A549 (cell line): ENCODE data around the gene NSD2. TPM values are rescaled to one million over a fixed set of nuclear protein-coding genes. Genes with fewer than 3 reads are reported as not detected.

Experiments used
- ATAC-seq, 2 experiments: fragments of 200-7000 bp in 1 of 2; fragments of >200 bp in 1 of 2; cut with Nextera tagmentation in 1 of 2; cut with Tn5 transposase in 1 of 2; 3 replicates each; pipeline versions ENCODE4 v1.8.0 to v1.9.1; 2018 to 2020; ENCODE audit warnings: mild to moderate bottlenecking in 1 of 2, moderate library complexity in 1 of 2
- CTCF ChIA-PET: fragments of 300-600 bp; sonication (Branson Sonifier 250); formaldehyde crosslinking; extraction: SDS; loops from one replicate; lab custom pipeline; 2021; ENCODE audit warnings: antibody characterized with exemption, inconsistent platforms; lab: Yijun Ruan, JAX
- POLR2A ChIA-PET: fragments of 350-600 bp; formaldehyde crosslinking; extraction: SDS; loops from one replicate; lab custom pipeline; 2021; ENCODE audit warnings: antibody characterized with exemption, inconsistent platforms; lab: Yijun Ruan, JAX
- DNase-seq, 2 experiments: peaks; one replicate each; pipeline versions ENCODE4 v3.0.0 to v3.0.0-alpha.2; 2011 to 2016; ENCODE audit warnings: low read depth in 1 of 2, low spot score in 1 of 2
- FAIRE-seq: peaks from 2 replicates; lab custom pipeline; 2011; peaks lifted over from hg19 to GRCh38; lab: Jason Lieb, UNC
- H3K27ac ChIP-seq, 2 experiments: fragments of >200 bp; sonication (Bioruptor Twin); formaldehyde crosslinking; 3 replicates each; pipeline ENCODE4 v1.5.1; 2016 to 2017
- H3K4me1 ChIP-seq: fragments of >200 bp; sonication (Bioruptor Twin); formaldehyde crosslinking; 3 replicates; pipeline ENCODE4 v1.6.1; 2016
- H3K4me2 ChIP-seq: fragments of >200 bp; sonication (Bioruptor Twin); formaldehyde crosslinking; 3 replicates; pipeline ENCODE4 v1.6.1; 2016
- H3K4me3 ChIP-seq: fragments of >200 bp; sonication (Bioruptor Twin); formaldehyde crosslinking; 3 replicates; pipeline ENCODE4 v1.5.1; 2016
- H3K9me3 ChIP-seq: fragments of >200 bp; sonication (Bioruptor Twin); formaldehyde crosslinking; 3 replicates; pipeline ENCODE4 v1.6.1; 2016
- BHLHE40 ChIP-seq: IDR thresholded peaks from 2 replicates; pipeline ENCODE4 v1.6.1; 2012; ENCODE audit warnings: low read depth, low read length, inconsistent platforms
- CBX8 ChIP-seq: fragments of 200-600 bp; sonication (generic); IDR thresholded peaks from 2 replicates; pipeline ENCODE4 v1.6.1; 2016
- CEBPB ChIP-seq, 2 experiments: fragments of >200 bp in 1 of 2; sonication (Bioruptor Twin) in 1 of 2; formaldehyde crosslinking in 1 of 2; IDR thresholded peaks; 2 replicates each; pipeline ENCODE4 v1.6.1; 2012 to 2016
- CHD4 ChIP-seq: fragments of 200-600 bp; sonication (generic); IDR thresholded peaks from 2 replicates; pipeline ENCODE4 v1.6.1; 2016; ENCODE audit warnings: antibody characterized with exemption, mild to moderate bottlenecking, borderline replicate concordance
- EHMT2 ChIP-seq: fragments of 200-600 bp; sonication (generic); IDR thresholded peaks from 2 replicates; pipeline ENCODE4 v1.6.1; 2016; ENCODE audit warnings: antibody characterized with exemption, low read depth, mild to moderate bottlenecking, moderate library complexity
- EP300 ChIP-seq, 2 experiments: fragments of >200 bp; sonication (Bioruptor Twin); formaldehyde crosslinking; IDR thresholded peaks; 2 replicates in 1 of 2; 3 replicates in 1 of 2; pipeline ENCODE4 v1.6.1; 2016 to 2017
- ESRRA ChIP-seq: fragments of 150-350 bp; IDR thresholded peaks from 2 replicates; pipeline ENCODE4 v1.6.1; 2014; ENCODE audit warnings: mild to moderate bottlenecking, low read length, borderline replicate concordance
- FOSL2 ChIP-seq, 2 experiments: fragments of 450-650 bp in 1 of 2; fragments of >200 bp in 1 of 2; sonication (Bioruptor Twin) in 1 of 2; formaldehyde crosslinking; IDR thresholded peaks; 2 replicates each; pipeline versions ENCODE4 v1.5.0 to v1.6.1; 2016 to 2020; ENCODE audit warnings: mild to moderate bottlenecking in 1 of 2, moderate library complexity in 1 of 2
- GATA3 ChIP-seq: IDR thresholded peaks from 2 replicates; pipeline ENCODE4 v1.6.1; 2012; ENCODE audit warnings: borderline replicate concordance
- HEYL ChIP-seq: fragments of 250-450 bp; sonication (Bioruptor Pico); IDR thresholded peaks from 2 replicates; pipeline ENCODE4 v1.8.0; 2021; ENCODE audit warnings: mild to moderate bottlenecking, moderate library complexity
- HOXA7 ChIP-seq: fragments of 250-450 bp; sonication (Bioruptor Pico); IDR thresholded peaks from 2 replicates; pipeline ENCODE4 v1.5.0; 2020; ENCODE audit warnings: mild to moderate bottlenecking, moderate library complexity
- HOXB13 ChIP-seq: fragments of 250-450 bp; sonication (Bioruptor Pico); IDR thresholded peaks from 2 replicates; pipeline ENCODE4 v1.5.0; 2020; ENCODE audit warnings: low read depth, mild to moderate bottlenecking, moderate library complexity
- HOXB5 ChIP-seq: fragments of 250-450 bp; sonication (Bioruptor Pico); IDR thresholded peaks from 2 replicates; pipeline ENCODE4 v1.5.0; 2020; ENCODE audit warnings: mild to moderate bottlenecking, moderate library complexity
- JUNB ChIP-seq: fragments of >200 bp; sonication (Bioruptor Twin); formaldehyde crosslinking; IDR thresholded peaks from 2 replicates; pipeline ENCODE4 v1.6.1; 2016
- MYC ChIP-seq: IDR thresholded peaks from 2 replicates; pipeline ENCODE4 v1.6.1; 2012; ENCODE audit warnings: mild to moderate bottlenecking, inconsistent platforms, low read length, improper control_type of control experiment, borderline replicate concordance
- NFE2L2 ChIP-seq: fragments of 150-350 bp; conservative IDR thresholded peaks from 2 replicates; pipeline ENCODE4 v1.6.1; 2014; ENCODE audit warnings: low read length
- NPAS2 ChIP-seq: fragments of 250-450 bp; sonication (Bioruptor Pico); IDR thresholded peaks from 2 replicates; pipeline ENCODE4 v1.8.0; 2022; ENCODE audit warnings: mild to moderate bottlenecking, moderate library complexity, borderline replicate concordance
- POLR2A ChIP-seq: IDR thresholded peaks from 2 replicates; pipeline ENCODE4 v1.6.1; 2012; ENCODE audit warnings: mild to moderate bottlenecking, low read length
- RFX5 ChIP-seq: fragments of 450-650 bp; IDR thresholded peaks from 2 replicates; pipeline ENCODE4 v1.7.1; 2014; ENCODE audit warnings: antibody characterized with exemption, mild to moderate bottlenecking, moderate library complexity
- SREBF2 ChIP-seq: fragments of 450-650 bp; IDR thresholded peaks from 2 replicates; pipeline ENCODE4 v1.6.1; 2014; ENCODE audit warnings: mild to moderate bottlenecking, moderate library complexity
- ZC3H11A ChIP-seq: fragments of 450-650 bp; IDR thresholded peaks from 2 replicates; pipeline ENCODE4 v1.6.1; 2014; ENCODE audit warnings: antibody characterized with exemption, mild to moderate bottlenecking
- ZFP36 ChIP-seq: fragments of 450-650 bp; IDR thresholded peaks from 2 replicates; pipeline ENCODE4 v1.6.1; 2014; ENCODE audit warnings: borderline replicate concordance; ENCODE audit not compliant: partially characterized antibody
- ZNF302 ChIP-seq: fragments of 250-450 bp; sonication (Bioruptor Pico); IDR thresholded peaks from 2 replicates; pipeline ENCODE4 v1.9.0; 2021; ENCODE audit warnings: inconsistent platforms, mild to moderate bottlenecking, moderate library complexity
- WGBS: methylation state at CpG from one replicate; pipeline ENCODE4 v1.1.6; 2017; ENCODE audit errors: missing lambda C conversion rate; 5-methylcytosine and 5-hydroxymethylcytosine counted together
- polyA plus RNA-seq, 4 experiments: library from polyadenylated mRNA; depleted of rRNA in 3 of 4; stranded (reverse); fragments of >200 nt; fragmentation: RNase III in 1 of 4; extraction: RNeasy Plus Mini Kit Qiagen cat#74134 plus additional on column Dnase treatment in 1 of 4; gene quantifications; 2 replicates in 3 of 4; 3 replicates in 1 of 4; pipeline ENCODE4 v1.2.3, GENCODE V29; 2011 to 2017
- TF ChIP-seq, protein P1 (sequence below): fragments of 450-650 bp; IDR thresholded peaks from 2 replicates; pipeline ENCODE4 v1.6.1; 2014; ENCODE audit warnings: antibody characterized with exemption
- TF ChIP-seq, protein P2 (sequence below): IDR thresholded peaks from 2 replicates; pipeline ENCODE4 v1.6.1; 2012; ENCODE audit warnings: low read depth, borderline replicate concordance
- TF ChIP-seq, protein P3 (sequence below): fragments of 250-450 bp; sonication (Bioruptor Pico); IDR thresholded peaks from 2 replicates; pipeline ENCODE4 v1.5.0; 2021; ENCODE audit warnings: mild to moderate bottlenecking, moderate library complexity, borderline replicate concordance
- TF ChIP-seq, protein P4 (sequence below): fragments of 150-350 bp; IDR thresholded peaks from 2 replicates; pipeline ENCODE4 v1.6.1; 2014; ENCODE audit warnings: low read depth, mild to moderate bottlenecking, low read length

NSD2 gene
- polyA plus RNA-seq, 2 of the 4 experiments (the other 2 are of a cell fraction): 43.8 to 49.3 TPM

DNA sequence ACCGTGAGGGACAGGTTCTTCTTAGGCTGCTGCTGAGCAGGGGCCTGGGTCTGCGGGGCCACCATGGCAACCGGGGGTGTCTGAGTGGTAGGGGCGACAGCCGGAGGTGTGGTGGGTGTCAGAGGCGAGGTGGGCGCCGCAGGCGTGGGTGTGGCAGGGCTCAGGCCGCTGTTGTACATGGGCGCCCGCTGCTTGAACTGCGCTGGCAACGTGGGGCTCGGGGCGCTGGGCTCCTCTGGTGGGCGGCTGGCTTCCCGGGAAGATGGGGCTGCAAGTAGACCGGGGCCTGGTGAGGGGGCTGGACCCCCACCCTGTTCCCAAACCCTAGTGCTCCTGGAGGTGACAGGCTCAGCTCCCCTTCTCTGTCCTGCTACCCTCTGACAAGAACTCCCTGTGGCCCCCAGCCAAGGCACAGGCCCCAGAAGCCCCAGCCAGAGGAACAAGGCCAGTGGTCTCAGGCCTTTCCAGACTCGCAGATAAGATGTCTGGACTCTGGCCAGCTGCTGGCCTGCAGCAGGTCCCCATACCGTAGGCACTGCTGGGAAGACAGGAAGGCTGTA is 112.7 kb downstream of the NSD2 start:
- FAIRE-seq: no peak
- DNase-seq: no peak
- TF ChIP-seq ZFP36 (no peak), FOSL2 (IDR thresholded peaks at IDR 0.05) (no peak), FOSL2 (CRISPR knock-in tag; IDR thresholded peaks at IDR 0.05) (no peak), MYC (no peak)
- H3K4me3 ChIP-seq: no peak overlapping the region
- no peaks in the 10 kb centered on the region for H3K9me3 ChIP-seq
- H3K4me2 ChIP-seq: no peak overlapping the region
- 92% methylated on average over 14 of the region's 21 CpGs for WGBS
- peaks cover 8% of the 10 kb centered on the region for H3K4me1 ChIP-seq
- ChIA-PET POLR2A (no interaction called here), CTCF (no interaction called here)
- no peak overlapping the region for H3K27ac ChIP-seq
- no peak; a peak in 2 of 6 replicates for ATAC-seq

DNA sequence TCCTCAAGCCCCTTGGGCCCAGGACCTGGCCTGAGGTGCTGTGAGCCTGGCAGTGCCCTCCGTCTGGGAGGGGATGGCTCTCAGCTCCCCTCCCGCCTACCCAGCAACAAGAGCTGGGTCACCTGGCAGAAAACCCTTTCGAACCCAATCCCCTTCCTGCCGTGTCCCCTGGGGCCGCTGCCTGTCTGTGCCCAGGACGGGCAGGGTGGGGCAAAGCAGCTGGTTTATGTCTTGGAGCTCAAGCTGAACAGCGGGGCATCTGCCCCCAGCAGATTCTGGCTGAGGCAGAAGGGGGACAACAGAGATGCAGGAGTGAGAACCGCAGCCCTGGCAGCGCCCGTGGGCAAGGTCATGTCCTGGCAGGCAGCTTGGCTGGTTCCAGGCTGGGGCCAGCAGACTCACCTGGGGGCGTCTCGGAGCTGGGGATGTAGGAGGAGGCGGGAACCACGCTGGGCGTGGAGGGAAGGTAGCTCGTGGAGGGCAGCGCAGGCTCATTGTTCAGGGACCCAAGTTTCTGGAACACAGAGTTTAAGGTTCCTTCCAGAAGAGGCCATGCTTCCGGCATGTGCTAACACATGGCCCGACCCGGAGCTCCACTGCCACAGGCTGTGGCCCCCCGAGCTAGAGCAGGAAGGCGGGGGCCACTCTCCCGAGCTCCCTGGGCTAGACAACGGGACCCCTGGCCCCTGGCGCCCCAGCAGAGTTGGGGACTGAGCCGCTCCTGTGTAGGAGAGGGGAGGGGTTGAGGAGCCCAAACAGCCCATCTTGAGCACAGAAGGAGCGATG is 113.4 kb downstream of the NSD2 start:
- ATAC-seq (peak in 1 of 2 experiments; percentile 8; a peak in 1 of 6 replicates), DNase-seq (no peak)
- Histone ChIP-seq H3K4me2 (no peak overlapping the region), H3K4me3 (no peak overlapping the region)
- POLR2A ChIA-PET: no interaction called here
- TF ChIP-seq NPAS2 (CRISPR knock-in tag): no peak
- no peak for TF ChIP-seq SREBF2
- TF ChIP-seq, protein P1, sequence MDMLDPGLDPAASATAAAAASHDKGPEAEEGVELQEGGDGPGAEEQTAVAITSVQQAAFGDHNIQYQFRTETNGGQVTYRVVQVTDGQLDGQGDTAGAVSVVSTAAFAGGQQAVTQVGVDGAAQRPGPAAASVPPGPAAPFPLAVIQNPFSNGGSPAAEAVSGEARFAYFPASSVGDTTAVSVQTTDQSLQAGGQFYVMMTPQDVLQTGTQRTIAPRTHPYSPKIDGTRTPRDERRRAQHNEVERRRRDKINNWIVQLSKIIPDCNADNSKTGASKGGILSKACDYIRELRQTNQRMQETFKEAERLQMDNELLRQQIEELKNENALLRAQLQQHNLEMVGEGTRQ: no peak
- no peak for TF ChIP-seq ZNF302 (CRISPR knock-in tag)
- TF ChIP-seq, protein P2, sequence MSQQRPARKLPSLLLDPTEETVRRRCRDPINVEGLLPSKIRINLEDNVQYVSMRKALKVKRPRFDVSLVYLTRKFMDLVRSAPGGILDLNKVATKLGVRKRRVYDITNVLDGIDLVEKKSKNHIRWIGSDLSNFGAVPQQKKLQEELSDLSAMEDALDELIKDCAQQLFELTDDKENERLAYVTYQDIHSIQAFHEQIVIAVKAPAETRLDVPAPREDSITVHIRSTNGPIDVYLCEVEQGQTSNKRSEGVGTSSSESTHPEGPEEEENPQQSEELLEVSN: no peak
- no peak for TF ChIP-seq ESRRA
- TF ChIP-seq FOSL2 (IDR thresholded peaks at IDR 0.05): no peak
- TF ChIP-seq FOSL2 (CRISPR knock-in tag; IDR thresholded peaks at IDR 0.05): no peak
- no peak for TF ChIP-seq BHLHE40
- no peak for TF ChIP-seq EP300 (IDR thresholded peaks at IDR 0.05)
- TF ChIP-seq CEBPB (IDR thresholded peaks at IDR 0.05): no peak
- TF ChIP-seq RFX5: no peak
- TF ChIP-seq, all 56 proteins: peak for 0
- no peak for FAIRE-seq
- Histone ChIP-seq H3K4me1 (peaks cover 8% of the 10 kb centered on the region), H3K27ac (no peak overlapping the region), H3K9me3 (no peaks in the 10 kb centered on the region)
- 82% methylated on average over 15 of the region's 27 CpGs for whole genome bisulfite sequencing
- CTCF ChIA-PET: no interaction called here

DNA sequence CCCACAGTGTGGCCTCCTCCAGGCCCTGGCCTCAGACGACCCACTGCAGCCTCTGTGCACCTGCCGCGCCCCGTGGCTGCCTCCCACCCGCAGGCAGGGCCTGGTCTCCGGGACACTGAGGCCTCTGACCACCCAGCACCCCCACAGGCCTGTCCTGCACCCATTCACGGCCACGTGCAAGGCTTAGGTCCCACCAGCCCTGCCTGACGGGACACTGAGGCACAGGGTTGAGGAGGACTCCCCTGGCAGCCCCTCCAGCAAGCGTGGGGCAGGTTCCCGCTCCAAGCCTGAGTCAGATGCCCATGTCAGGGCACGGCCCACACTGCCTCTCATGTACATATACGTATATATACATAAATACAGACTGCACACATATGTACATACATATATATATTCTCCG is 114.1 kb downstream of the NSD2 start:
- CTCF ChIA-PET: no interaction called here
- FAIRE-seq: no peak
- H3K27ac ChIP-seq: no peak overlapping the region
- peak in 1 of 2 experiments; percentile 7; a peak in 2 of 6 replicates for ATAC-seq
- no peak overlapping the region for H3K4me2 ChIP-seq
- no peak for DNase-seq
- peaks cover 8% of the 10 kb centered on the region for H3K4me1 ChIP-seq
- 94% methylated on average over 13 of the region's 14 CpGs for WGBS
- H3K9me3 ChIP-seq: no peaks in the 10 kb centered on the region
- POLR2A ChIA-PET: no interaction called here
- no peak overlapping the region for H3K4me3 ChIP-seq
- TF ChIP-seq EHMT2 (no peak), GATA3 (no peak), ZFP36 (no peak), NFE2L2 (no peak), CBX8 (no peak), CHD4 (no peak), JUNB (no peak), HOXB5 (CRISPR knock-in tag) (no peak), HEYL (no peak), ESRRA (no peak), POLR2A (no peak), ZC3H11A (no peak), HOXB13 (CRISPR knock-in tag) (no peak), HOXA7 (CRISPR knock-in tag) (no peak), BHLHE40 (no peak)
- TF ChIP-seq, protein P2: no peak
- TF ChIP-seq, protein P3, sequence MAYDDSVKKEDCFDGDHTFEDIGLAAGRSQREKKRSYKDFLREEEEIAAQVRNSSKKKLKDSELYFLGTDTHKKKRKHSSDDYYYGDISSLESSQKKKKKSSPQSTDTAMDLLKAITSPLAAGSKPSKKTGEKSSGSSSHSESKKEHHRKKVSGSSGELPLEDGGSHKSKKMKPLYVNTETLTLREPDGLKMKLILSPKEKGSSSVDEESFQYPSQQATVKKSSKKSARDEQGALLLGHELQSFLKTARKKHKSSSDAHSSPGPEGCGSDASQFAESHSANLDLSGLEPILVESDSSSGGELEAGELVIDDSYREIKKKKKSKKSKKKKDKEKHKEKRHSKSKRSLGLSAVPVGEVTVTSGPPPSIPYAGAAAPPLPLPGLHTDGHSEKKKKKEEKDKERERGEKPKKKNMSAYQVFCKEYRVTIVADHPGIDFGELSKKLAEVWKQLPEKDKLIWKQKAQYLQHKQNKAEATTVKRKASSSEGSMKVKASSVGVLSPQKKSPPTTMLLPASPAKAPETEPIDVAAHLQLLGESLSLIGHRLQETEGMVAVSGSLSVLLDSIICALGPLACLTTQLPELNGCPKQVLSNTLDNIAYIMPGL (CRISPR knock-in tag): no peak
- TF ChIP-seq, protein P4, sequence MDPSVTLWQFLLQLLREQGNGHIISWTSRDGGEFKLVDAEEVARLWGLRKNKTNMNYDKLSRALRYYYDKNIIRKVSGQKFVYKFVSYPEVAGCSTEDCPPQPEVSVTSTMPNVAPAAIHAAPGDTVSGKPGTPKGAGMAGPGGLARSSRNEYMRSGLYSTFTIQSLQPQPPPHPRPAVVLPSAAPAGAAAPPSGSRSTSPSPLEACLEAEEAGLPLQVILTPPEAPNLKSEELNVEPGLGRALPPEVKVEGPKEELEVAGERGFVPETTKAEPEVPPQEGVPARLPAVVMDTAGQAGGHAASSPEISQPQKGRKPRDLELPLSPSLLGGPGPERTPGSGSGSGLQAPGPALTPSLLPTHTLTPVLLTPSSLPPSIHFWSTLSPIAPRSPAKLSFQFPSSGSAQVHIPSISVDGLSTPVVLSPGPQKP: no peak
- TF ChIP-seq, protein P1: no peak
